ENCODE measurements around the gene KLHDC10. TPM values are rescaled to one million over a fixed set of nuclear protein-coding genes. Genes with fewer than 3 reads are reported as not detected.

KLHDC10 gene
- total and polyA plus RNA-seq, 2 experiments from 2014 or later: 7.2 to 29.0 TPM

DNA sequence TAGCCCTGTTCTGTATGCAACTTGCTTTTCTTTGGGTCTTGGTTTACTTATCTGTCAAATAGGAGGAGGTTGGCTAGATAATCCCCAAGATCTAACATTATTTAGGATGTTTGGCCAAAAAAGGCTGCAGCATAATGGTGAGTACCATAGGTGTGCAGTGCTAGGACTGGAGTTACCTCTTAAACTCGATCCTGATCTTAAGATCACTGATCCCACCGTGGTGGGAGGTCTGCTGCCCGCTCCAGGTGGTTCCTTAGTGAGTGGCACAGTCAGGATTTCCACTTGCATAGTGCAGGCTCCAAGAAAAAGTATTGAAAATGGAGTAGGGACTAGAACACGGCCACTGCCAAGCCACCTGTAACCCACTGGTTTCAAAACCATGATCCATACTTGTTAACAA, 66.9 kb downstream of the KLHDC10 start:
- no peak overlapping the region for H2AFZ ChIP-seq

DNA sequence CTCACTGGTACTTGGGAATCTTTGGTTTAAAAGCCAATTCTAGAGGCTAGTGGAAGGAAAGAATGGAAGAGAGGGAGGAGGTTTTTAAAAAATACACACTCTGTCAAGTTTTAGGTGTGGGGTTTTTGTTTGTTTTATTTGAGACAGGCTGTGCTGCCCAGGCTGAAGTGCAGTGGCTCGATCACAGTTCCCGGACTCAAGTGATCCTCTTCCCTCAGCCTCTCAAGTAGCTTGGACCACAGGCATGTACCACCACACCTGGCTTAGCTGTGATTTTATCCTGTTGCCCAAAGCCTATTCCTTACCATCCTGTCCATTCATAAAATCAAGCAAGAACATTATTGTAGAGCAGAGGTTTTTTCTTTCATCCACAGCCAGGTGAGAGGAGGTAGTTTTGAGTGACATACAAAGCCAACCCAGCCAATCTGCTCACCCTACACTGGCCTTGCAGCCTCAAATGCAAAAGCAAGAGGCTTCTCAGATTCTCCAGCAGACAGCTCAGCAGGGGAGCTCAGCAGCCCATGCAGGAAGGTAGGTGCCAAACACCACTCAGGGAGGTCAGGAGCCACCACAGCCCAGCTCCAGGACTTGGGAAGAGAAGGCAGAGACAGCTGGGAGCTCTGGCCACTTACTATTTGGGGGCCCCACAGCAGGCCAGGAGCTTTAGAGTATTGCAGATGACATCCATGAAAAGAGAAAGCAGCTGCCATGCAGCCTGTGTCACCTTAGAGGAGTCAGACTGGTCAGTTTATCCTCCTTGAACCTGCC, 69.0 kb downstream of the KLHDC10 start:
- Histone ChIP-seq H2AFZ (no peak overlapping the region), H3K9me2 (replicated peaks; ENCODE audit: insufficient read depth) (no peaks in the 10 kb centered on the region), H3K4me2 (no peak overlapping the region), H3K9me3 (ENCODE audit: low read depth) (no peaks in the 10 kb centered on the region), H3K4me1 (ENCODE audit: insufficient read depth) (peaks cover 30% of the 10 kb centered on the region), H3K27me3 (no peaks in the 10 kb centered on the region), H4K20me1 (ENCODE audit: insufficient read depth, poor library complexity, severe bottlenecking) (no peaks in the 10 kb centered on the region), H3K36me3 (replicated peaks; ENCODE audit: insufficient read depth, low read depth) (no peaks in the 10 kb centered on the region), H3K79me2 (no peaks in the 10 kb centered on the region), H3K27ac (no peak overlapping the region), H3K4me3 (no peak overlapping the region)
- DNase-seq (ENCODE audit: low spot score): no peak
- WGBS (ENCODE audit: low lambda C conversion rate, missing lambda C conversion rate): 97% methylated on average over 2 of the region's 2 CpGs
- TF ChIP-seq, protein P1, sequence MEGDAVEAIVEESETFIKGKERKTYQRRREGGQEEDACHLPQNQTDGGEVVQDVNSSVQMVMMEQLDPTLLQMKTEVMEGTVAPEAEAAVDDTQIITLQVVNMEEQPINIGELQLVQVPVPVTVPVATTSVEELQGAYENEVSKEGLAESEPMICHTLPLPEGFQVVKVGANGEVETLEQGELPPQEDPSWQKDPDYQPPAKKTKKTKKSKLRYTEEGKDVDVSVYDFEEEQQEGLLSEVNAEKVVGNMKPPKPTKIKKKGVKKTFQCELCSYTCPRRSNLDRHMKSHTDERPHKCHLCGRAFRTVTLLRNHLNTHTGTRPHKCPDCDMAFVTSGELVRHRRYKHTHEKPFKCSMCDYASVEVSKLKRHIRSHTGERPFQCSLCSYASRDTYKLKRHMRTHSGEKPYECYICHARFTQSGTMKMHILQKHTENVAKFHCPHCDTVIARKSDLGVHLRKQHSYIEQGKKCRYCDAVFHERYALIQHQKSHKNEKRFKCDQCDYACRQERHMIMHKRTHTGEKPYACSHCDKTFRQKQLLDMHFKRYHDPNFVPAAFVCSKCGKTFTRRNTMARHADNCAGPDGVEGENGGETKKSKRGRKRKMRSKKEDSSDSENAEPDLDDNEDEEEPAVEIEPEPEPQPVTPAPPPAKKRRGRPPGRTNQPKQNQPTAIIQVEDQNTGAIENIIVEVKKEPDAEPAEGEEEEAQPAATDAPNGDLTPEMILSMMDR (IDR thresholded peaks at IDR 0.05; ENCODE audit: poor library complexity): no peak
- TF ChIP-seq EZH2phosphoT487 (IDR thresholded peaks at IDR 0.05; ENCODE audit: low read depth, severe bottlenecking, unreplicated experiment) (no peak), EZH2 (IDR thresholded peaks at IDR 0.05; ENCODE audit: borderline replicate concordance) (no peak)

More for the DNA sequence above, 66.9 kb downstream of the KLHDC10 start:
- H3K4me2 ChIP-seq: no peak overlapping the region
- H3K27ac ChIP-seq: no peak overlapping the region
- no peak overlapping the region for H3K4me3 ChIP-seq
- no peaks in the 10 kb centered on the region for H3K9me2 ChIP-seq (replicated peaks; ENCODE audit: insufficient read depth)
- H3K9me3 ChIP-seq (ENCODE audit: low read depth): no peaks in the 10 kb centered on the region
- DNase-seq (ENCODE audit: low spot score): no peak
- H3K36me3 ChIP-seq (replicated peaks; ENCODE audit: insufficient read depth, low read depth): no peaks in the 10 kb centered on the region
- H3K27me3 ChIP-seq: no peaks in the 10 kb centered on the region
- no peak for TF ChIP-seq EZH2phosphoT487 (IDR thresholded peaks at IDR 0.05; ENCODE audit: low read depth, severe bottlenecking, unreplicated experiment)
- TF ChIP-seq EZH2 (IDR thresholded peaks at IDR 0.05; ENCODE audit: borderline replicate concordance): no peak
- TF ChIP-seq, protein P1 (IDR thresholded peaks at IDR 0.05; ENCODE audit: poor library complexity): no peak
- no peaks in the 10 kb centered on the region for H4K20me1 ChIP-seq (ENCODE audit: insufficient read depth, poor library complexity, severe bottlenecking)
- peaks cover 21% of the 10 kb centered on the region for H3K4me1 ChIP-seq (ENCODE audit: insufficient read depth)
- WGBS (ENCODE audit: low lambda C conversion rate, missing lambda C conversion rate): 93% methylated on average over 4 of the region's 4 CpGs
- H3K79me2 ChIP-seq: no peaks in the 10 kb centered on the region

DNA sequence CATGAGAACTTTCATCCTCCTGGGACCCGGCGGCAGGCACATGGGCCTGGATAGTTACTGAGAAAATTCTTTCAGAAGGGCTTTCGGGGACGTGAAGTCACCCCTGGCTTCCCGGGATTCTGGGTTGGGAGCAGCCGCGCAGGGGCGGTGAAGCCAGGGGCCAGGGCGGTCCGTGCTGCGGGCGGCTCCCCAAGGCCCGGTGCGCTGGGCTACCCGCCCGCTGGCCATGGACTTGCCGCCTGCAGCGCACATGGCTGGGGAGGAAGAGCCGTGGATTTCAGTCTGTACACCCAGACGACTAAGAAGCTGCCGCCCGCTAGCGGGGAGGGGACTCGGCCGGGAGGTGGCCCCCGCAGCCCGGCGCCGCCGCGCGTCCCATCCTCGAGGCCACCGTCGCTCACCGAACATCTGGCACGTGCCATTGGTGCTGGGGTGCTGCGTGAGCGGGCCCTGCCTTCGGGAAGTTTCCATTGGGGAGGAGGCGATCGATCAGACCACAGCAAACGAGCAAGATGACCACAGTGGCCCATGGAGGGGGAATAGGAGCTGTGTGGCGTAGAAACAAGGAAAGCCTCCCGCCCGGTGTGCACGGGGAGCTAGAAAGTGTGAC, 70.3 kb downstream of the KLHDC10 start:
- DNase-seq (ENCODE audit: low spot score): no peak
- H3K4me1 ChIP-seq (ENCODE audit: insufficient read depth): peaks cover 37% of the 10 kb centered on the region
- H3K9me3 ChIP-seq (ENCODE audit: low read depth): no peaks in the 10 kb centered on the region
- H2AFZ ChIP-seq: peak overlapping the region; percentile 65
- no peak for TF ChIP-seq EZH2phosphoT487 (IDR thresholded peaks at IDR 0.05; ENCODE audit: low read depth, severe bottlenecking, unreplicated experiment)
- no peak for TF ChIP-seq EZH2 (IDR thresholded peaks at IDR 0.05; ENCODE audit: borderline replicate concordance)
- TF ChIP-seq, protein P1 (IDR thresholded peaks at IDR 0.05; ENCODE audit: poor library complexity): no peak
- no peaks in the 10 kb centered on the region for H3K27me3 ChIP-seq
- no peaks in the 10 kb centered on the region for H3K36me3 ChIP-seq (replicated peaks; ENCODE audit: insufficient read depth, low read depth)
- 87% methylated on average over 47 of the region's 47 CpGs for WGBS (ENCODE audit: low lambda C conversion rate, missing lambda C conversion rate)
- peak overlapping the region; percentile 80 for H3K4me2 ChIP-seq
- no peaks in the 10 kb centered on the region for H3K79me2 ChIP-seq
- H3K4me3 ChIP-seq: no peak overlapping the region
- peak overlapping the region; percentile 83 for H3K27ac ChIP-seq
- no peaks in the 10 kb centered on the region for H3K9me2 ChIP-seq (replicated peaks; ENCODE audit: insufficient read depth)
- H4K20me1 ChIP-seq (ENCODE audit: insufficient read depth, poor library complexity, severe bottlenecking): no peaks in the 10 kb centered on the region
